NCI-H146 treated with DMSO at 0.1 percent for 48 hours (cell line): ENCODE data around the gene LSMEM2.
"Not testable (repeated sequence)": the region's sequence is repeated elsewhere in the genome, so short reads cannot be mapped to it uniquely, and the experiment has no call there.

ENCODE experiments used
- DNase-seq: peaks from one replicate; lab custom pipeline; 2025; ENCODE audit not compliant: unreplicated experiment; lab: John Stamatoyannopoulos, UW

LSMEM2 gene

GRCh38 chr3:50278880-50279224, at the start of gene LSMEM2:
Gene LSMEM2 (plus strand): TSS chr3:50279087. CDS start chr3:50279114, 27 bp downstream.
- DNase-seq: no peak

DNA sequence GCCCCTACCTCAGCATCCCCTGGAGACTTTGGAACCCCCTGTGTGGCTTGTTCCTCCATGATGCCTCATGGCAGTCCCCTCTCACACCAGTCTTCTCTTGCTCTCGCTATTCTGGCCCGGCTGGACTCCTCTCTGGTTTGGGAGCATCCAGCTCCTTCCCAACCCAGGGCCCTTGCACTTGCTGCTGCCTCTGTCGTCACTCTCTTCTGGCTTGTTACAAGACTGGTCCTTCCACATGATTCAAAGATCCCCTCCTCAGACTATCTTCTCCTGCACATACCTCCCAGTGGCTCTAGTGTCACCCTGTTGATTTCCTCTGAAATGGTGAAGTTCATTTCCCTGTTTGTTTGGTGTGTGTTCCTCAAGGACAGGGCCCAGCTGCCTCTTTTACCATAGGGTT, 49.4 kb upstream of the LSMEM2 start:
- no peak for DNase-seq

GRCh38 chr3:50230104-50230793, 48.6 kb upstream of the LSMEM2 start:
- no peak for DNase-seq

GRCh38 chr3:50230794-50231125, 48.1 kb upstream of the LSMEM2 start:
- no peak for DNase-seq

DNA sequence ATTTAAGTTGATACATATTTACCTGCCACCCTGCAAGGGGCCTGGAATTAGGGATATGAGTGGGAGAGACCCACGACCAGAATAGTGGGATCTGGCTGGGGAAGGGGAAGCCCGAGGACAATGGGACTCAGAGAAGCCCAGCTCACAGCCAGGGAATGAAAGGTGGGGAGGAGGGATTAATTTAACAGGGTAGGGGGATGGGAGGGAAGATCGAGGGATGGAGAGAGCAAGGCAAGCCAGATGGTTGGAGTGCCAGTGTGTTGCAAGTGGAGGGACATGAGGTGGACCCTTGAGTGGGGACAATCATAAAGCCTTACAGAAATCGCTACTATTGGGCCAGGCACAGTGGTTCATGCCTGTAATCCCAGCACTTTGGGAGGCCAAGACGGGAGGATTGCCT, 47.3 kb upstream of the LSMEM2 start:
- DNase-seq: no peak

- no peak for DNase-seq
These were observed 46.6 kb upstream of the LSMEM2 start for GRCh38 chr3:50232303-50232702.

GRCh38 chr3:50233176-50233575, 45.7 kb upstream of the LSMEM2 start:
- DNase-seq: no peak

GRCh38 chr3:50235716-50236483, 43.0 kb upstream of the LSMEM2 start, which contains the start of gene GNAI2:
Gene GNAI2 (plus strand): TSS chr3:50236204. CDS start chr3:50236336, 132 bp downstream.
- peak; percentile 90 for DNase-seq

- no peak for DNase-seq
These were observed 42.3 kb upstream of the LSMEM2 start for GRCh38 chr3:50236484-50237132.

DNA sequence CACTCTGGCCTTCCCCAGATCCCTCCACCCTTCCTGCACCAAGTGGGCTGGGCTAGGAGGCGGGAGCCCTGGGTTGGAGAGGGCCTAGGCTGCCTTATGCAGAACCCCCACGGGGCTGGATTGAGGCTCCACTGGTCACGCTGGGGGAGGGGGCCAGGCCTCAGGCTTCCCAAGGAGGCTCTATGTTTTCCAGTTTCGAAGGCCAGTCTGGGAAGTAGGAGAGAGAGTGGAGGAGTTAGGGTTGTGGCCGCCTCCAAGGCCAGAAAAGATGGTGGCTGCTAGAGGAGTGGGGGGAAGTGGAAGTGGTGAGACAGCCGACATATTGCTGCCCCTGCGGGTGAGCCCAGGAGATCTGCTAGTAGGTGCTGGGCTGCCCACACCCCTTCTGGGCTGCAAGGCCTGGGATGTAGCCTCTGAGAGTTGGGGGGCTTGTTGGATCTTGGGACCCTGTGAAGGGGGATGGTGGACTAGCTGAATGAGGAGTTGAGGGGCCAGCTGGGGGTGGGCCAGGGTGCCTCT, 41.7 kb upstream of the LSMEM2 start:
- no peak for DNase-seq

DNA sequence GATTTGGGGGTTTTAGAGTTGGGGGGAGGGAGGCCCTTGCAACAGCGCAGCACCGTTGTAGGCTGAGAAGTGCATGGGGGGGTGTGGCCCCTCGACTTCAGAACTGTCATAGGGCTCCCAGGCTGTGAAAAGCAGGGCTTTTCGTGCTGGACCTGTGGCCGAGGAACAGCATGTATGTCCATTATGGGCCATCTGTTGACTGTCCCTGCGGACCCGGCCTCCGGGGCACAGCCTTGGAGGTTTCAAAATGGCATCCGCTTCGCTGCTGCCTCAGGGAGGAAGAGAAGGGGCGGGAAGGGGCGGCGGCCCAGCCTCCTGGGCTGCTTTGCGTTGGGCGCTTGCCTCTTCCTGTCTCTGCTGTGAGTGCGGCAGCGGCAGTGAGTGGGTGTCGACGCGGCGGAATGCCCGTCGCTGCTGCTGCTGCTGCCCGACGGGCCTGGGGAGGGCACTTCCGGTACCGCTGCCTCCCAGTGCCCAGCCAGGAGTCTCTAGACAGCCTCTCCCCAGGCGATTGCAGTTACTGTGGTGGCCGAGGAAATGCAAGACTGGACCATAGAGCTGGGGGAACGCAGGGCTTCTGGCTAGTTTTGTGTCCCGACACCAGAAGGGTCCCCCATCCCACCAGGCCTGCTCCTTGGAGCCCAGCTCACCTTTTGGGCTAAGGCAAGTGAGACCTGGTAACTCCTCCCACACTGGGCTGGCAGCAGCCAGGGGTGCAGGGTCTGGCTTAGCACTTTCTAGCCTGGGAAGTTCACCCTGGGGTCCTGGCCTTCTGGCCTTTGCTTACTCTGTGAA, 40.9 kb upstream of the LSMEM2 start:
- peak; percentile 29 for DNase-seq

DNA sequence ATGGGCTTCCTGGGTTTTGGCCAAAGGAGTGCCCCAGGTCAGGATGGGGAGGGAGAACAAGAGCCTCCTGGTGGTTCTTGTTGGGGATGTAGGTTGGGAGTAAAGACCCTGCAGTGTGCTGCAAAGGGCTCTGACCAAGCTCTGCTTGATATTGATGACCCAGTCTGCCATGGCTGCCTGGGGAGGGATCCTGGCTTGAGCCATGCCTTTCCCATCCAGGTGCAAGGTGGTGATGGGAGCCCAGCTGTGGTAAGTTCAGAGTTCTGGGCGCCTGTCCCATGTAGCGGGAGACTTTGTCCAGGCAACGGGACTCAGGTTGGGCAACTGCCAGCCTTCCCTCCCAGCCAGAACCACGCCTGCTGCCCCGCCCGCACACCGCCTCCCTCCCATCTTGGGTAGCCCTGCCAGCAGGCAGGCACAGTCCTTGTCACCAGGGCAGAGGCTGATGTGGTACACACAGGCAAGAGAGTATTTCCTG, 40.3 kb upstream of the LSMEM2 start:
- DNase-seq: no peak

DNA sequence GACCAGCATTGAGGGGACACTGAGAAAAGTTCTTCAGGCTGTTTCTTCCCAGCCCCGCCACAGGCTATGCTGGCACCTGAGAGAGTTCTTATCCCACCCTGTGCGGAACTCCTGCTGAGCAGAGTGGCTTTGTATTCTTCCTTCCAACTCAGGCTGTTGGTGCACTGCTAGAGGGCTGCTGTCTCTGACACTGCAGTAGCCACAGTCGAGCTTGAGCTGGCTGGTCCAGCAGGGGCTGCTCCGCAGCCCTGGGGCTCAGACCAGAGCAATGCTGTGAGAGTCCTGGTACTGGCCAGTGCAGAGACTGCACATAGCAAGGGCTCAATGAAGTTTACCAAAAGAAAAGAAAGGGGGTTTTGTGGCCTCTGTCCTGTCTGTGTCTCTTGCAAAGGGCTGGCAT, 39.2 kb upstream of the LSMEM2 start:
- no peak for DNase-seq

- peak; percentile 32 for DNase-seq
These were observed 37.7 kb upstream of the LSMEM2 start for GRCh38 chr3:50241163-50241562.

- no peak for DNase-seq
These were observed 37.0 kb upstream of the LSMEM2 start for GRCh38 chr3:50241713-50242380.

- no peak for DNase-seq
These were observed 36.5 kb upstream of the LSMEM2 start for GRCh38 chr3:50242381-50242770.

DNA sequence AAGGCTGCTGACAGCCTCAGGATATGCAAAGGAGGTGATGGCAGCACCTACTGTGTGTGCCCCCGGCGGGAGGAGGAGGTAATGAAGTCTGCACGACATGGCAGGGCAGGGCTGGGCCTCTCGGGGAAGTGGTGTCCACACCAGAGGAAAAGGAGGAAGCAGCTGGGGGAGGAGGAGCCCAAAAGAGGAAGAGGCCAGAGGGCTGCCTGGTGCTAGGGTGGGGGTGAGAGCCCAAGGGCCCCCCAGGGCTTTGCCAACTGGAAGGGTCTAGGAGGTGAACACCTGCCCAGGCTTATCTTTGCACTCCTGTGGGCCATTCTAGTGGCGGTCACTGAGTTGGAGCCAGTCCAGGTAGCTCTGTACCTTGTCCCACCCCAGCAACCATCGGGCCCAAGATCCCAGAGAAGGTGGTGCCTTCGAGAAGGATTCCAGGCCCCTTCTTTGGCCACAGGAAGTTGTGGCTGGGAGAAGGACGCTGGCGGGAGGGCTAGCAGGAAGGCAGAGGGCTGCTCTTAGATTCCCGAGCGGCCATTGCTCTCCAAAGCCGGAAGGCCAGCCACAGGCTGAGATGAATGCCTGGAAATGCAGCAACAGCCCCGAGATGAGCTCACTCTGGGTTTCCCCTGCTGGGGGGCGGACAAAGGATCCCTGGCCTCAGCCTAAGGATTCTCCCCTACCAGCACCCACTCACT, 35.9 kb upstream of the LSMEM2 start:
- DNase-seq: no peak

DNA sequence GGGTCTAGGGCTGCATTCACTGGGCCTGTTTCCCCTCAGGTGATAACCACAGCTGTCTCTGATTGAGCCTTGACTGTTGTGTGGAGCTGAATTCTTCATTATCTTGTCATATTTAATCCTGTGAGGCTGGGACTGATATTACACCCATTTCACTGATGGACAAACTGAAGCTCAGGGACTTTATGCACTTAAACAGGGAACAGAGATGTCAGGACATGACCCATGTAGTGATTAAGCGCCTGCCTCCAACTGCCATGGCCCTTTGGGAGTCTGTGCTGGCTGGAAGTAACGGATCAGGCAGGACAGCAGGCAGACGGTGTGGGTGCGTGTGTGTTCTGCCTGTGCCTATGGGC, 35.4 kb upstream of the LSMEM2 start:
- no peak for DNase-seq

DNA sequence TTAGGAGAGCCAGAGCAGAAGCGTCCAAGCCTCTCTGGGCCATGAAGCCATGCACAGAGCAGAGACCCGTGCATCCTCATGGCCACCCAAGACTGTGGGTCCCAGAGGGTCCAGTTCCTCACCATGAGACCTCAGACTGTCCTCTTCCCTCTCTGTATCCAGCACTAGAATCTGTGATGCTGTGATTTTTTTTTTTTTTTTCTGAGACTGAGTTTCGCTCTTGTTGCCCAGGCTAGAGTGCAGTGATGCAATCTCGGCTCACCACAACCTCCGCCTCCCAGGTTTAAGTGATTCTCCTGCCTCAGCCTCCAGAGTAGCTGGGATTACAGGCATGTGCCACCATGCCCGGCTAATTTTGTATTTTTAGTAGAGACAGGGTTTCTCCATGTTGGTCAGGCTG, 34.1 kb upstream of the LSMEM2 start:
- DNase-seq: not testable (repeated sequence)

DNA sequence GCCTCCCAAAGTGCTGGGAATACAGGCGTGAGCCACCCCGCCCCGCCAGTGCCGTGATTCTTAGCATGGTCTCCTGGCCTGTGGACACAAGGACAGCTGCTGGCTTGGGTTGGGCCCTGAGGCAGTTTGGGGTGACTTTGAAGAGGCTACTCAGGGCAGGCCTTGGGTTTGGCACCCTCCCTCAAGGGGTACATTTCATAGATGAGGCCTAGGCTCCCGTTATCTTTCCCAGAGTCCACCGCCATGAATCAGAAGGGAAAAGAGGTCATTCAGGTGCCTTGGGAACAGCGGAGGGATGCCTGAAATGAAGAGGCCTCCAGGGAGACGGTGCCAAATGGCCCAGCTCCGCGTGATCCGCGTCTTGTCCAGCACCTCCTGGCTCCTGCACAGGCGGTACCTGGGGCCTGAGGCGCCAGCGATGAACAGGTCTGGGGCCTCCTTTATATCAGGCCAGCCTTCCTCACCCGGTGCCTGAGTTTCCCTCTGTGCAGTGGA, 33.6 kb upstream of the LSMEM2 start:
- DNase-seq: no peak
